Astrocyte (in vitro differentiated cells and primary cell): ENCODE data around the gene RTL5.

ENCODE experiments used
- CTCF ChIP-seq: IDR thresholded peaks from 2 replicates; pipeline ENCODE4 v1.5.1; 2011; ENCODE audit warnings: low read depth, mild to moderate bottlenecking, inconsistent platforms, low read length, moderate library complexity; ENCODE audit not compliant: insufficient read depth
- EZH2 ChIP-seq: IDR thresholded peaks from 2 replicates; pipeline ENCODE4 v1.6.1; 2012; ENCODE audit warnings: mild to moderate bottlenecking, low read length, inconsistent platforms; ENCODE audit not compliant: insufficient read depth

- no peak for TF ChIP-seq CTCF
- no peak for TF ChIP-seq EZH2
Measured at GRCh38 chrX:72120837-72121236, 10.9 kb downstream of the RTL5 start.
